SU-DHL-6 (cell line): ENCODE results near the gene TOP1.

ENCODE experiments used
- H2AFZ ChIP-seq: fragments of 200-600 bp; sonication (generic); 2 replicates; pipeline ENCODE4 v1.6.1; 2014; ENCODE audit warnings: low read depth, mild to moderate bottlenecking, moderate library complexity, mixed read lengths, antibody characterized with exemption, low read length; ENCODE audit not compliant: severe bottlenecking
- H3F3A ChIP-seq: fragments of 200-600 bp; shearing (Covaris generic); 2 replicates; pipeline ENCODE4 v1.6.0; 2016; ENCODE audit warnings: antibody characterized with exemption, mild to moderate bottlenecking; ENCODE audit not compliant: insufficient read depth
- H3K27ac ChIP-seq: fragments of 200-600 bp; sonication (generic); 2 replicates; pipeline ENCODE4 v1.5.1; 2016; ENCODE audit warnings: low read depth, mild to moderate bottlenecking, low read length, moderate library complexity, mixed read lengths
- H3K27me3 ChIP-seq: fragments of 200-600 bp; sonication (generic), shearing (Covaris generic); 2 replicates; pipeline ENCODE4 v1.6.0; 2014; ENCODE audit warnings: mild to moderate bottlenecking, low read length
- H3K36me3 ChIP-seq: fragments of 200-600 bp; sonication (generic); 2 replicates; pipeline ENCODE4 v1.6.1; 2014; ENCODE audit warnings: mild to moderate bottlenecking, low read length, mixed read lengths
- H3K4me2 ChIP-seq: fragments of 300-600, 200-600 bp; shearing (Covaris generic), sonication (generic); 2 replicates; pipeline ENCODE4 v1.6.0; 2014; ENCODE audit warnings: low read length, low read depth, mild to moderate bottlenecking; ENCODE audit not compliant: poor library complexity, severe bottlenecking
- H3K4me3 ChIP-seq: fragments of 200-600 bp; sonication (generic); 2 replicates; pipeline ENCODE4 v1.5.1; 2014; ENCODE audit warnings: antibody characterized with exemption, low read length, mild to moderate bottlenecking, mixed read lengths; ENCODE audit not compliant: insufficient read depth, poor library complexity, severe bottlenecking
- H3K79me2 ChIP-seq: fragments of 200-600 bp; sonication (generic); 2 replicates; pipeline ENCODE4 v1.6.1; 2014; ENCODE audit warnings: mild to moderate bottlenecking, low read length, moderate library complexity; ENCODE audit not compliant: insufficient read depth
- H3K9ac ChIP-seq: fragments of 200-600 bp; sonication (generic); 2 replicates; pipeline ENCODE4 v1.7.0; 2014; ENCODE audit warnings: mild to moderate bottlenecking, low read length
- H3K9me2 ChIP-seq: fragments of 200-600 bp; sonication (generic); replicated peaks from 2 replicates; pipeline ENCODE4 v1.6.1; 2014; ENCODE audit warnings: low read length; ENCODE audit not compliant: insufficient read depth
- H3K9me3 ChIP-seq: fragments of 200-600 bp; sonication (generic); 2 replicates; pipeline ENCODE4 v1.6.1; 2014; ENCODE audit warnings: low read length, mixed read lengths; ENCODE audit not compliant: insufficient read depth
- H4K20me1 ChIP-seq: fragments of 200-600 bp; sonication (generic); 2 replicates; pipeline ENCODE4 v1.6.1; 2014; ENCODE audit warnings: low read depth, mild to moderate bottlenecking, antibody characterized with exemption, low read length, moderate library complexity, mixed read lengths
- EZH2phosphoT487 ChIP-seq: fragments of 200-600 bp; sonication (generic), shearing (Covaris generic); conservative IDR thresholded peaks from 2 replicates; pipeline ENCODE4 v1.6.1; 2018; ENCODE audit warnings: mild to moderate bottlenecking, antibody characterized with exemption, low read length, moderate library complexity, mixed read lengths
- TF ChIP-seq, protein P1 (sequence below): fragments of 200-600 bp; sonication (generic); IDR thresholded peaks from one replicate; pipeline ENCODE4 v1.5.1; 2017; ENCODE audit warnings: antibody characterized with exemption, mild to moderate bottlenecking, low read length, moderate library complexity; ENCODE audit not compliant: insufficient read depth, poor library complexity, severe bottlenecking

TOP1 gene

DNA sequence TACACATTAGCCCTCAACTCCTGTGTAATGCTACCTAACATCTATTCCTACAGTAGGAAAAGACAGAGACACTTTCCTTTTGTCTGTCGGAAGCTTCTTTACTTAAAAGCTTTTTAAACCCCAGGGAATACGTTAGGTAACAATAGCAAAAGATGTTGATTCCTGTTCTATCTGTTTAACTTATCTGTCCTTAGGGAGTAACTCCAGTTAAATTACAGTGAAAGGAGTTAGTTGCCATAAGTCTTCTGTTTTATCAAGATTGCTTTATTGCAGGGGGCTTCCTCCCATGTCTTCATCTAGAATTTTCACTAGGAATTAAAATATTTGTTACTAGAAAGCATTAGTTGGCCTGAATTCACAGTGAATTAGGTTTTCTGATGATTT, 26.2 kb downstream of the TOP1 start:
- Histone ChIP-seq H4K20me1 (peaks cover 9% of the 10 kb centered on the region; the same call in 1 of the 2 replicates), H3K9me2 (no peaks in the 10 kb centered on the region), H2AFZ (no peak overlapping the region), H3K4me3 (no peak overlapping the region), H3K9ac (no peak overlapping the region), H3K27me3 (no peaks in the 10 kb centered on the region), H3K9me3 (no peaks in the 10 kb centered on the region), H3K36me3 (0 out of 2 replicates have a peak, but pooled peaks cover 1% of the 10 kb centered on the region), H3K79me2 (peaks cover 96% of the 10 kb centered on the region), H3K27ac (no peak overlapping the region), H3K4me2 (no peak overlapping the region), H3F3A (0 out of 2 replicates have a peak, but pooled peaks cover 5% of the 10 kb centered on the region)
- TF ChIP-seq EZH2phosphoT487: no peak
- TF ChIP-seq, protein P1, sequence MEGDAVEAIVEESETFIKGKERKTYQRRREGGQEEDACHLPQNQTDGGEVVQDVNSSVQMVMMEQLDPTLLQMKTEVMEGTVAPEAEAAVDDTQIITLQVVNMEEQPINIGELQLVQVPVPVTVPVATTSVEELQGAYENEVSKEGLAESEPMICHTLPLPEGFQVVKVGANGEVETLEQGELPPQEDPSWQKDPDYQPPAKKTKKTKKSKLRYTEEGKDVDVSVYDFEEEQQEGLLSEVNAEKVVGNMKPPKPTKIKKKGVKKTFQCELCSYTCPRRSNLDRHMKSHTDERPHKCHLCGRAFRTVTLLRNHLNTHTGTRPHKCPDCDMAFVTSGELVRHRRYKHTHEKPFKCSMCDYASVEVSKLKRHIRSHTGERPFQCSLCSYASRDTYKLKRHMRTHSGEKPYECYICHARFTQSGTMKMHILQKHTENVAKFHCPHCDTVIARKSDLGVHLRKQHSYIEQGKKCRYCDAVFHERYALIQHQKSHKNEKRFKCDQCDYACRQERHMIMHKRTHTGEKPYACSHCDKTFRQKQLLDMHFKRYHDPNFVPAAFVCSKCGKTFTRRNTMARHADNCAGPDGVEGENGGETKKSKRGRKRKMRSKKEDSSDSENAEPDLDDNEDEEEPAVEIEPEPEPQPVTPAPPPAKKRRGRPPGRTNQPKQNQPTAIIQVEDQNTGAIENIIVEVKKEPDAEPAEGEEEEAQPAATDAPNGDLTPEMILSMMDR: no peak

DNA sequence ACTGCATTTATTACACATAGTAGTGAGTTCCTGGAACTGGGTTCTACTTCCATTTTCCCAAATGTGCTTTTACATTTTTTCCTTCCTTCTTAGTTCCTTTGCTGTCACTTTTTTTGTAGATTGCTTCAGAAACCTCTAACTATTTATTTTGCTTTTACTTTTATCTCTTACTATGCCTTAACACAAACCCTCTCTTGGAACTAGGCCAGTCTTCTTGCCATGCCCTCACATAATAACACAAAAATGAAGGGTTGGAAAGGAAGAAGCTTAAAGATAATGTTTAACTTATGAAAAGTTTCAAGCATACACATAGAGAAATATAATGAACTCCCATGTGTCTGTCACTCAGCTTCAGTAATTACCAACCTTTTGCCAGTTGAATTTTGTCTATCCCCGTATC, 27.1 kb downstream of the TOP1 start:
- peaks cover 9% of the 10 kb centered on the region; the same call in 1 of the 2 replicates for H4K20me1 ChIP-seq
- no peak overlapping the region for H3K27ac ChIP-seq
- 0 out of 2 replicates have a peak, but pooled peaks cover 4% of the 10 kb centered on the region for H3K36me3 ChIP-seq

DNA sequence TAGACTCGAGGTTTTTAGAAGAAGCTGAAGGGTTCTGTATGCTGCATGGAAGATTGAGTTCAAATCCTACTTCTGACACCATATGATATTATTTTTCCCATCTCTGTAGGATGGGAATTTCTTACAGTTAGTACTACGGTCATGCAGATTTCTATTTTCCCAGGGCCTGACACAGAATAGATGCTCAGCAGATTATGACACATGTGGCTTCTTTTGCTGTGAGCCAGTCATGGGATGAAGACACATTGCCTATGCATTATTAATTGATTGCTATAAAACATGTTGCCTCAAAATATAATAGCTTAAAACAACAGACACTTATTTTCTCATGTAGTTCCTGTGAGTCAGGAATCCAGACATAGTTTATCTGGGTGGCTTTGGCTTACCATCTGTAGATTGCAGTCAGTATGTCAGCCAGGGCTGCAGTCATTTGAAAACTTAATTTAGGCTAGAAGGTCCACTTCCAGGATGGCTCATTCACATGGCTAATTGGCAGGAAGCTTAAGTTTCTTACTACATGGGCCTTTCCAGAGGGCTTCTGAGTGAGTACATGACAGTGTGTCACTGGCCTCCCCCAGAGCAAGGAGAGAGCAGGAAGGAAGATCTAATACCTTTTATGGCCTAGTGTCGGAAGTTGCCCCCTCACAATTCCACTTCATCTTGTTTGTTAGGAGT, 29.5 kb downstream of the TOP1 start:
- no peaks in the 10 kb centered on the region for H3K9me3 ChIP-seq
- no peak overlapping the region for H3K4me2 ChIP-seq
- H3K9me2 ChIP-seq: no peaks in the 10 kb centered on the region
- H3F3A ChIP-seq: 0 out of 2 replicates have a peak, but pooled peaks cover 10% of the 10 kb centered on the region
- TF ChIP-seq EZH2phosphoT487: no peak
- TF ChIP-seq, protein P1: no peak
- no peak overlapping the region for H3K9ac ChIP-seq
- peaks cover 21% of the 10 kb centered on the region; the same call in 1 of the 2 replicates for H3K36me3 ChIP-seq
- no peaks in the 10 kb centered on the region for H3K27me3 ChIP-seq
- no peak overlapping the region for H3K27ac ChIP-seq
- peaks cover 14% of the 10 kb centered on the region; the same call in 1 of the 2 replicates for H4K20me1 ChIP-seq
- H3K4me3 ChIP-seq: no peak overlapping the region
- no peak overlapping the region for H2AFZ ChIP-seq
- H3K79me2 ChIP-seq: peaks cover 96% of the 10 kb centered on the region

More for the DNA sequence above, 27.1 kb downstream of the TOP1 start:
- H3K79me2 ChIP-seq: peaks cover 96% of the 10 kb centered on the region
- no peaks in the 10 kb centered on the region for H3K9me2 ChIP-seq
- H2AFZ ChIP-seq: no peak overlapping the region
- H3F3A ChIP-seq: 0 out of 2 replicates have a peak, but pooled peaks cover 5% of the 10 kb centered on the region
- H3K9ac ChIP-seq: no peak overlapping the region
- TF ChIP-seq, protein P1: no peak
- no peak for TF ChIP-seq EZH2phosphoT487
- no peak overlapping the region for H3K4me2 ChIP-seq
- H3K27me3 ChIP-seq: no peaks in the 10 kb centered on the region
- H3K9me3 ChIP-seq: no peaks in the 10 kb centered on the region
- H3K4me3 ChIP-seq: no peak overlapping the region
